K562 (cell line): ENCODE results near the gene FFAR1. TPM values are rescaled to one million over a fixed set of nuclear protein-coding genes. Genes with fewer than 3 reads are reported as not detected.

Experiments
- ATF1 ChIP-seq, 2 experiments: fragments of 450-650 bp in 1 of 2; IDR thresholded peaks; 2 replicates each; pipeline ENCODE4 v1.6.1; 2016; ENCODE audit warnings: missing compliant biosample characterization in 1 of 2, missing genetic modification characterization in 1 of 2
- BMI1 ChIP-seq: fragments of 150-350 bp; IDR thresholded peaks from 2 replicates; pipeline ENCODE4 v1.6.1; 2014; ENCODE audit warnings: low read length
- CREB1 ChIP-seq, 2 experiments: sonication (generic) in 1 of 2; formaldehyde crosslinking in 1 of 2; IDR thresholded peaks; 2 replicates each; pipeline versions ENCODE4 v1.6.1 to v1.8.0; 2012 to 2022; ENCODE audit warnings: inconsistent platforms in 1 of 2, mild to moderate bottlenecking in 1 of 2, missing genetic modification reagents in 1 of 2, moderate library complexity in 1 of 2
- CUX1 ChIP-seq: fragments of 200-800 bp; sonication (Bioruptor generic); IDR thresholded peaks from 2 replicates; pipeline ENCODE4 v1.6.1; 2016; ENCODE audit warnings: missing genetic modification characterization, missing compliant biosample characterization
- DIDO1 ChIP-seq: fragments of 450-650 bp; IDR thresholded peaks from 2 replicates; pipeline ENCODE4 v1.6.1; 2016; ENCODE audit warnings: low read depth, missing biosample characterization, missing genetic modification characterization
- KAT7 ChIP-seq: sonication (generic); formaldehyde crosslinking; IDR thresholded peaks from 2 replicates; pipeline ENCODE4 v1.8.0; 2022; ENCODE audit warnings: missing genetic modification reagents, mild to moderate bottlenecking, borderline replicate concordance
- KDM1A ChIP-seq, 2 experiments: fragments of 450-650 bp; IDR thresholded peaks; 2 replicates each; pipeline ENCODE4 v1.6.1; 2016; ENCODE audit warnings: mild to moderate bottlenecking in 2 of 2
- NR2C1 ChIP-seq, 2 experiments: fragments of 450-650 bp; IDR thresholded peaks; 2 replicates each; pipeline ENCODE4 v1.6.1; 2017; ENCODE audit warnings: mild to moderate bottlenecking in 2 of 2, antibody characterized with exemption in 1 of 2, inconsistent platforms in 1 of 2, missing compliant biosample characterization in 1 of 2, missing genetic modification characterization in 1 of 2
- NR2C2 ChIP-seq, 2 experiments: fragments of 200-800 bp in 1 of 2; sonication (Bioruptor generic) in 1 of 2; sonication (generic) in 1 of 2; formaldehyde crosslinking in 1 of 2; IDR thresholded peaks; 2 replicates each; pipeline versions ENCODE4 v1.6.1 to v1.8.0; 2016 to 2022; ENCODE audit warnings: mild to moderate bottlenecking in 1 of 2, missing compliant biosample characterization in 1 of 2, missing genetic modification characterization in 1 of 2, missing genetic modification reagents in 1 of 2
- SOX6 ChIP-seq: fragments of 450-650 bp; IDR thresholded peaks from 2 replicates; pipeline ENCODE4 v1.6.1; 2014; ENCODE audit warnings: mild to moderate bottlenecking
- TSC22D4 ChIP-seq: fragments of 450-650 bp; IDR thresholded peaks from 2 replicates; pipeline ENCODE4 v1.6.1; 2016; ENCODE audit warnings: missing genetic modification characterization, missing biosample characterization, control low read depth
- U2AF2 ChIP-seq: fragments of 200-400 bp; formaldehyde crosslinking; optimal IDR thresholded peaks from 2 replicates; pipeline ENCODE3; 2017; ENCODE audit warnings: low read depth, mild to moderate bottlenecking, low read length
- USF1 ChIP-seq: sonication (generic); formaldehyde crosslinking; IDR thresholded peaks from 2 replicates; pipeline ENCODE4 v1.9.0; 2022; ENCODE audit warnings: mild to moderate bottlenecking, missing genetic modification reagents
- ZBTB9 ChIP-seq: fragments of 450-650 bp; formaldehyde crosslinking; IDR thresholded peaks from 2 replicates; pipeline ENCODE4 v1.4.0; 2020; ENCODE audit warnings: mild to moderate bottlenecking, moderate library complexity
- ZNF354B ChIP-seq: fragments of 250-450 bp; sonication (Bioruptor Pico); IDR thresholded peaks from 2 replicates; pipeline ENCODE4 v1.4.0; 2020
- ZNF551 ChIP-seq: fragments of 250-450 bp; sonication (Bioruptor Pico); IDR thresholded peaks from 2 replicates; pipeline ENCODE4 v1.5.0; 2021; ENCODE audit warnings: mild to moderate bottlenecking, moderate library complexity
- ZNF740 ChIP-seq, 3 experiments: fragments of 200-800 bp in 1 of 3; sonication (Bioruptor generic) in 1 of 3; sonication (generic) in 1 of 3; formaldehyde crosslinking in 1 of 3; IDR thresholded peaks; 2 replicates each; pipeline versions ENCODE4 v1.6.1 to v1.8.0; 2016 to 2022; ENCODE audit warnings: mild to moderate bottlenecking in 2 of 3, missing compliant biosample characterization in 2 of 3, missing genetic modification characterization in 2 of 3, missing genetic modification reagents in 1 of 3
- polyA plus RNA-seq, 8 experiments: library from polyadenylated mRNA; depleted of rRNA in 4 of 8; stranded (reverse) in 5 of 8; unstranded in 3 of 8; fragments of >200 nt; fragmentation: Nextera tagmentation in 2 of 8; fragmentation: Illumina TruSeq in 1 of 8; extraction: Ambion mirVana in 2 of 8; extraction: Trizol in 1 of 8; gene quantifications; 2 replicates each; pipeline versions ENCODE4 v1.2.1 to v1.2.3, GENCODE V29; 2011 to 2014; ENCODE audit warnings: inconsistent platforms in 1 of 8, missing spikeins in 1 of 8
- total RNA-seq, 7 experiments: library from RNA; depleted of rRNA in 6 of 7; stranded (reverse); fragments of >200 nt in 6 of 7; fragmentation: Illumina TruSeq in 2 of 7; extraction: Trizol in 2 of 7; gene quantifications; 2 replicates each; pipeline versions ENCODE4 v1.2.1 to v1.2.3, GENCODE V29; 2011 to 2021; ENCODE audit warnings: low replicate concordance in 1 of 7

Gene FFAR1
- total and polyA plus RNA-seq, 9 of the 15 experiments (the other 6 are each of a cell fraction or from before 2014, with no cell fraction given) = not detected

GRCh38 chr19:35380450-35381124, 32.9 kb downstream of the FFAR1 start (continued):
- TF ChIP-seq ZNF740 (CRISPR knock-in tag; IDR thresholded peaks at IDR 0.05) (0 out of 2 replicates have a peak, but pooled peaks have one; percentile 43), ZNF740 (tag; IDR thresholded peaks at IDR 0.05) (no peak), CREB1 (IDR thresholded peaks at IDR 0.05) (peak; percentile 59), CREB1 (CRISPR knock-in tag; IDR thresholded peaks at IDR 0.05) (peak; percentile 72; the same call in 1 of the 2 replicates), BMI1 (no peak; the same call in 1 of the 2 replicates), ZBTB9 (CRISPR knock-in tag) (peak; percentile 27; the same call in 1 of the 2 replicates), ZNF354B (CRISPR knock-in tag) (peak; percentile 31; the same call in 1 of the 2 replicates), DIDO1 (tag) (no peak), CUX1 (CRISPR knock-in tag) (no peak; the same call in 1 of the 2 replicates), NR2C1 (IDR thresholded peaks at IDR 0.05) (peak; percentile 56; the same call in 1 of the 2 replicates), NR2C1 (tag; IDR thresholded peaks at IDR 0.05) (peak; percentile 68), SOX6 (peak; percentile 99), USF1 (CRISPR knock-in tag) (0 out of 2 replicates have a peak, but pooled peaks have one; percentile 9), KDM1A (IDR thresholded peaks at IDR 0.05) (peak; percentile 96), KAT7 (CRISPR knock-in tag) (peak; percentile 43; the same call in 1 of the 2 replicates), ATF1 (CRISPR knock-in tag; IDR thresholded peaks at IDR 0.05) (no peak), ATF1 (tag; IDR thresholded peaks at IDR 0.05) (peak; percentile 81), ZNF551 (CRISPR knock-in tag) (no peak), TSC22D4 (no peak), U2AF2 (no peak), NR2C2 (CRISPR knock-in tag; IDR thresholded peaks at IDR 0.05) (no peak), NR2C2 (tag; IDR thresholded peaks at IDR 0.05) (peak; percentile 77)
